B cell (primary cell): Measurements from ENCODE around the gene NOS1AP. TPM values are rescaled to one million over a fixed set of nuclear protein-coding genes. Genes with fewer than 3 reads are reported as not detected.

Experiments
- ATAC-seq: fragments of 200-7000 bp; cut with Tn5 transposase; one replicate; pipeline ENCODE4 v1.10.0; 2021; ENCODE audit warnings: low read depth, mild to moderate bottlenecking, moderate number of reproducible peaks, moderate library complexity
- CTCF ChIA-PET: fragments of 350-600 bp; sonication (Branson Sonifier 250); formaldehyde crosslinking; loops from one replicate; lab custom pipeline; 2021; ENCODE audit warnings: antibody characterized with exemption, inconsistent platforms; lab: Charles Lee
- POLR2A ChIA-PET: fragments of 350-600 bp; sonication (Branson Sonifier 250); formaldehyde crosslinking; loops from one replicate; lab custom pipeline; 2021; ENCODE audit warnings: antibody characterized with exemption; lab: Charles Lee
- DNase-seq: peaks from one replicate; pipeline ENCODE4 v3.0.0; 2013
- H2AFZ ChIP-seq: 2 replicates; pipeline ENCODE4 v1.6.1; 2012; ENCODE audit warnings: mild to moderate bottlenecking, low read depth, low read length; ENCODE audit not compliant: insufficient read depth, poor library complexity, severe bottlenecking
- H3K27ac ChIP-seq, 2 donors: 1 replicate in 1 of 2; 2 replicates in 1 of 2; pipeline ENCODE4 v1.5.1; 2012 to 2013; ENCODE audit warnings: low read length in 2 of 2, mild to moderate bottlenecking in 2 of 2, moderate library complexity in 1 of 2
- H3K27me3 ChIP-seq, 4 experiments: fragments of 200-600 bp in 1 of 4; sonication (generic) in 1 of 4; replicated peaks in 1 of 4; 1 replicate in 2 of 4; 2 replicates in 2 of 4; pipeline versions ENCODE4 v1.6.1 to v1.7.0; 2013 to 2016; ENCODE audit warnings: low read length in 3 of 4, mild to moderate bottlenecking in 2 of 4, mixed read lengths in 1 of 4, moderate library complexity in 1 of 4; ENCODE audit not compliant: insufficient read depth in 4 of 4, control insufficient read depth in 3 of 4; ENCODE audit errors: control extremely low read depth in 1 of 4
- H3K36me3 ChIP-seq, 2 experiments: replicated peaks in 1 of 2; 1 replicate in 1 of 2; 2 replicates in 1 of 2; pipeline versions ENCODE4 v1.6.1 to v1.7.1; 2013; ENCODE audit warnings: low read length in 1 of 2; ENCODE audit not compliant: insufficient read depth in 2 of 2, control insufficient read depth in 1 of 2; ENCODE audit errors: control extremely low read depth in 1 of 2, extremely low read depth in 1 of 2
- H3K4me1 ChIP-seq, 2 donors: fragments of 200-600 bp in 1 of 2; sonication (generic) in 1 of 2; 1 replicate in 1 of 2; 2 replicates in 1 of 2; pipeline versions ENCODE4 v1.5.1 to v1.6.1; 2013 to 2017; ENCODE audit warnings: low read length in 2 of 2; ENCODE audit not compliant: control insufficient read depth in 2 of 2, insufficient read depth in 2 of 2
- H3K4me2 ChIP-seq: replicated peaks from 2 replicates; pipeline ENCODE3; 2012; ENCODE audit warnings: mild to moderate bottlenecking, low read depth, low read length; ENCODE audit not compliant: poor library complexity, severe bottlenecking
- H3K4me3 ChIP-seq, 5 experiments: fragments of 200-600 bp in 1 of 5; sonication (generic) in 1 of 5; 1 replicate in 3 of 5; 2 replicates in 2 of 5; pipeline versions ENCODE4 v1.5.1 to v1.7.0; 2011 to 2016; ENCODE audit warnings: low read length in 4 of 5, mild to moderate bottlenecking in 4 of 5, low read depth in 2 of 5, control low read depth in 1 of 5, moderate library complexity in 1 of 5; ENCODE audit not compliant: insufficient read depth in 1 of 5; ENCODE audit errors: control extremely low read depth in 1 of 5, extremely low read depth in 1 of 5
- H3K79me2 ChIP-seq: fragments of 200-600 bp; sonication (generic); one replicate; pipeline ENCODE4 v1.6.0; 2016; ENCODE audit warnings: low read length; ENCODE audit not compliant: control insufficient read depth, insufficient read depth
- H3K9ac ChIP-seq: fragments of 200-600 bp; sonication (generic); 2 replicates; pipeline ENCODE4 v1.6.1; 2017; ENCODE audit warnings: mild to moderate bottlenecking, low read length, moderate library complexity
- H3K9me3 ChIP-seq, 3 donors: one replicate each; pipeline versions ENCODE4 v1.6.1 to v1.7.1; 2013; ENCODE audit warnings: low read length in 2 of 3; ENCODE audit not compliant: control insufficient read depth in 2 of 3, insufficient read depth in 1 of 3; ENCODE audit errors: control extremely low read depth in 1 of 3
- H4K20me1 ChIP-seq: 2 replicates; pipeline ENCODE4 v1.6.0; 2012; ENCODE audit warnings: mild to moderate bottlenecking, low read length; ENCODE audit not compliant: insufficient read depth, control insufficient read depth, poor library complexity, severe bottlenecking
- H3K27ac Mint-ChIP-seq: one replicate; pipeline ENCODE4 v1.8.0; 2021; ENCODE audit warnings: mixed read lengths
- H3K27me3 Mint-ChIP-seq: one replicate; pipeline ENCODE4 v1.8.0; 2021; ENCODE audit warnings: mixed read lengths
- H3K4me1 Mint-ChIP-seq: one replicate; pipeline ENCODE4 v1.8.0; 2021; ENCODE audit warnings: mixed read lengths
- H3K4me3 Mint-ChIP-seq: one replicate; pipeline ENCODE4 v1.8.0; 2021; ENCODE audit warnings: mixed read lengths
- H3K9me3 Mint-ChIP-seq: one replicate; pipeline ENCODE4 v1.8.0; 2022; ENCODE audit warnings: mixed read lengths; ENCODE audit not compliant: insufficient read depth
- EZH2 ChIP-seq: IDR thresholded peaks from 2 replicates; pipeline ENCODE4 v1.6.1; 2012; ENCODE audit warnings: borderline replicate concordance, low read depth, mild to moderate bottlenecking, moderate library complexity, low read length; ENCODE audit not compliant: insufficient read depth, poor library complexity, severe bottlenecking
- WGBS: methylation state at CpG from one replicate; pipeline ENCODE4 v1.1.5; 2013; ENCODE audit warnings: missing lambda C conversion rate; ENCODE audit not compliant: insufficient coverage; 5-methylcytosine and 5-hydroxymethylcytosine counted together
- intact Hi-C: fragments of 100-400 bp; cut with micrococcal nuclease; formaldehyde crosslinking; loops from one replicate; pipeline ENCODE4 v1.10.0; 2022
- polyA plus RNA-seq: library from polyadenylated mRNA; depleted of rRNA; stranded (reverse); fragments of >200 nt; gene quantifications from 2 replicates; pipeline ENCODE4 v1.2.3, GENCODE V29; 2012
- total RNA-seq, 2 donors: library from RNA; stranded (reverse); fragments of 120-200 nt in 1 of 2; gene quantifications; 1 replicate in 1 of 2; 2 replicates in 1 of 2; pipeline versions ENCODE4 v1.2.3 to v1.2.4, GENCODE V29; 2013 to 2022
- TF ChIP-seq, protein P1 (sequence below): fragments of 200-600 bp; IDR thresholded peaks from one replicate; pipeline ENCODE4 v1.8.0; 2022; ENCODE audit warnings: antibody characterized with exemption, mild to moderate bottlenecking

NOS1AP gene
- total and polyA plus RNA-seq, 2 donors (not counting 1 experiment from before 2014, with no cell fraction given) = 0.32 TPM; not detected in 1

DNA sequence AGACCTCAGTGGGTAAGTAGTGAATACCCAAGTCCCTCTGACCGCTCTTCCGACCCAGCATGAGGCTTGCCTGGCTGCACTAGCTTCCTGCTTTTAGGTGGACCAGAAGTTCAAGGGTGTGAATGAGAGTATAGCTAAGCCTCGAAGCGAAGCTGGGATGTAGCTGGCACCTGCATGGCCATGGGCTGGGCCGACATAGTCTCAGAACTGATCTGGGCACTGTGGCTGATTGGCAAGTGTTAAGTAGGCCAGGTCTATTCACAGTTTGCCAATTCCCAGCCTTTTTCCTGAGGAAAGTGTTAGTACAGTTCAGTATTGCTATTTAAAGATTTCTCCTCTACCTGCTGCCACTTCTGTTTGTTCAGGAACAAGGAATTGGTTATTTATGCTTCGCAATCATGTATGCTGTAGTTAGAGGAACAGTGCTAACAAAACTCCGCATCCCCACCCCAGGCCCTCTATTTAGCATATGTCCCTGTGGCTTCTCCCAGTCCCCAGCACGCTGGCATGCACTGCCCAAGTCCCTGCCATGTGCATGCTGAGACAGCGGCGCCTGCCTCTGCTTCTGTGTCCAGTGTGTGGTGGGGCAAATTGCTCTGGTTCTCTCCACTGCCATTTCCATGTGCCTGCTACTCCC lies 290.9 kb downstream of the NOS1AP start:
- H3K36me3 ChIP-seq = no peaks in the 10 kb centered on the region
- POLR2A ChIA-PET = no interaction called here
- no peak overlapping the region for H3K27ac Mint-ChIP-seq
- no peaks in the 10 kb centered on the region for H3K79me2 ChIP-seq
- H3K4me2 ChIP-seq = no peak overlapping the region
- CTCF ChIA-PET = no interaction called here
- no peak overlapping the region for H3K9ac ChIP-seq
- no peak for ATAC-seq
- TF ChIP-seq, protein P1, sequence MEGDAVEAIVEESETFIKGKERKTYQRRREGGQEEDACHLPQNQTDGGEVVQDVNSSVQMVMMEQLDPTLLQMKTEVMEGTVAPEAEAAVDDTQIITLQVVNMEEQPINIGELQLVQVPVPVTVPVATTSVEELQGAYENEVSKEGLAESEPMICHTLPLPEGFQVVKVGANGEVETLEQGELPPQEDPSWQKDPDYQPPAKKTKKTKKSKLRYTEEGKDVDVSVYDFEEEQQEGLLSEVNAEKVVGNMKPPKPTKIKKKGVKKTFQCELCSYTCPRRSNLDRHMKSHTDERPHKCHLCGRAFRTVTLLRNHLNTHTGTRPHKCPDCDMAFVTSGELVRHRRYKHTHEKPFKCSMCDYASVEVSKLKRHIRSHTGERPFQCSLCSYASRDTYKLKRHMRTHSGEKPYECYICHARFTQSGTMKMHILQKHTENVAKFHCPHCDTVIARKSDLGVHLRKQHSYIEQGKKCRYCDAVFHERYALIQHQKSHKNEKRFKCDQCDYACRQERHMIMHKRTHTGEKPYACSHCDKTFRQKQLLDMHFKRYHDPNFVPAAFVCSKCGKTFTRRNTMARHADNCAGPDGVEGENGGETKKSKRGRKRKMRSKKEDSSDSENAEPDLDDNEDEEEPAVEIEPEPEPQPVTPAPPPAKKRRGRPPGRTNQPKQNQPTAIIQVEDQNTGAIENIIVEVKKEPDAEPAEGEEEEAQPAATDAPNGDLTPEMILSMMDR = no peak
- TF ChIP-seq EZH2 = no peak
- 97% methylated on average over 8 of the region's 10 CpGs for WGBS
- H3K4me1 ChIP-seq = no peaks in the 10 kb centered on the region
- no peaks in the 10 kb centered on the region for H3K9me3 ChIP-seq
- H3K4me3 ChIP-seq = no peak overlapping the region
- no peak overlapping the region for H3K27ac ChIP-seq
- H3K4me1 Mint-ChIP-seq = peaks cover 5% of the 10 kb centered on the region
- no peaks in the 10 kb centered on the region for H4K20me1 ChIP-seq
- peaks cover 31% of the 10 kb centered on the region for H3K27me3 Mint-ChIP-seq
- no peak overlapping the region for H3K4me3 Mint-ChIP-seq
- intact Hi-C loops = no loop called here
- no peak for DNase-seq
- H2AFZ ChIP-seq = no peak overlapping the region
- no peaks in the 10 kb centered on the region for H3K27me3 ChIP-seq
- H3K9me3 Mint-ChIP-seq = no peaks in the 10 kb centered on the region

GRCh38 chr1:162360874-162361260 lies 291.4 kb downstream of the NOS1AP start:
- H3K9me3 Mint-ChIP-seq = no peaks in the 10 kb centered on the region
- Histone ChIP-seq H3K4me2 (no peak overlapping the region), H3K36me3 (no peaks in the 10 kb centered on the region), H4K20me1 (no peaks in the 10 kb centered on the region), H3K4me3 (no peak overlapping the region), H3K4me1 (no peaks in the 10 kb centered on the region), H2AFZ (no peak overlapping the region), H3K9ac (no peak overlapping the region), H3K79me2 (no peaks in the 10 kb centered on the region), H3K27me3 (no peaks in the 10 kb centered on the region), H3K9me3 (no peaks in the 10 kb centered on the region), H3K27ac (no peak overlapping the region)
- peaks cover 29% of the 10 kb centered on the region for H3K27me3 Mint-ChIP-seq
- POLR2A ChIA-PET = no interaction called here
- DNase-seq (no peak), ATAC-seq (no peak)
- intact Hi-C loops = no loop called here
- CTCF ChIA-PET = no interaction called here
- TF ChIP-seq EZH2 = no peak
- TF ChIP-seq, protein P1 = no peak
- no peak overlapping the region for H3K27ac Mint-ChIP-seq
- no peak overlapping the region for H3K4me3 Mint-ChIP-seq
- WGBS = 100% methylated on average over 1 of the region's 4 CpGs
- peaks cover 5% of the 10 kb centered on the region for H3K4me1 Mint-ChIP-seq
